Measurements from ENCODE around the gene PJA2. TPM values are rescaled to one million over a fixed set of nuclear protein-coding genes. Genes with fewer than 3 reads are reported as not detected.

The PJA2 gene
- total and polyA plus RNA-seq, 9 of the 15 experiments (the other 6 are each of a cell fraction or from before 2014, with no cell fraction given): 25.1 to 82.1 (median 50.1) TPM

GRCh38 chr5:109410389-109411148 lies 795 bp upstream of the PJA2 start (continued):
- TF ChIP-seq ZHX1 (conservative IDR thresholded peaks at IDR 0.05; ENCODE audit: low read length): 0 out of 2 replicates have a peak, but pooled peaks have one; percentile 63
- 0 out of 6 replicates have a peak, but pooled peaks of 1 of the 3 experiments have one; percentile 3 for TF ChIP-seq CTCF (IDR thresholded peaks at IDR 0.05 in 2 of 3, conservative IDR thresholded peaks at IDR 0.05 in 1 of 3; ENCODE audit: insufficient read depth in 2 of 3, low read depth in 1 of 3, low read length in 3 of 3)
- no peak for TF ChIP-seq RBBP5 (IDR thresholded peaks at IDR 0.05; ENCODE audit: borderline replicate concordance, insufficient read depth, low read length, poor library complexity, severe bottlenecking)
- peak; percentile 66 for TF ChIP-seq EP400 (IDR thresholded peaks at IDR 0.05)
- no peak for TF ChIP-seq ARID3B (CRISPR knock-in tag; IDR thresholded peaks at IDR 0.05; ENCODE audit: borderline replicate concordance)
- TF ChIP-seq MGA (IDR thresholded peaks at IDR 0.05): peak; percentile 42; the same call in 1 of the 2 replicates
- TF ChIP-seq ELF1 (tag; IDR thresholded peaks at IDR 0.05): peak; percentile 36; the same call in 1 of the 2 replicates
